Kidney (tissue), 14 donors: Measurements from ENCODE around the gene BCL6. TPM values are rescaled to one million over a fixed set of nuclear protein-coding genes. Genes with fewer than 3 reads are reported as not detected.
A peak's percentile ranks its signal among the peaks of the same experiment; 100 is the strongest.

Source experiments
- DNase-seq, 5 donors: peaks; one replicate each; pipeline ENCODE4 v3.0.0-alpha.2; 2013 to 2020
- FAIRE-seq: peaks from 2 replicates; lab custom pipeline; 2012; peaks lifted over from hg19 to GRCh38; lab: Jason Lieb, UNC
- H3K27ac ChIP-seq, 2 donors: one replicate each; pipeline ENCODE4 v1.7.0; 2013; ENCODE audit warnings: low read depth in 2 of 2, low read length in 2 of 2, inconsistent platforms in 1 of 2
- H3K27me3 ChIP-seq: one replicate; pipeline ENCODE4 v1.7.1; 2013; ENCODE audit warnings: low read length, inconsistent platforms; ENCODE audit not compliant: control insufficient read depth, insufficient read depth
- H3K36me3 ChIP-seq, 3 donors: one replicate each; pipeline versions ENCODE4 v1.7.0 to v1.7.1; 2013; ENCODE audit warnings: low read length in 3 of 3, control low read depth in 1 of 3, inconsistent platforms in 1 of 3; ENCODE audit not compliant: insufficient read depth in 3 of 3, control insufficient read depth in 2 of 3
- H3K4me1 ChIP-seq, 3 donors: one replicate each; pipeline versions ENCODE4 v1.7.0 to v1.7.1; 2013; ENCODE audit warnings: low read length in 3 of 3, inconsistent platforms in 1 of 3, low read depth in 1 of 3; ENCODE audit not compliant: control insufficient read depth in 2 of 3, insufficient read depth in 2 of 3
- H3K4me3 ChIP-seq, 3 donors: one replicate each; pipeline versions ENCODE4 v1.7.0 to v1.8.1; 2013; ENCODE audit warnings: low read length in 3 of 3, control low read depth in 1 of 3, inconsistent platforms in 1 of 3
- H3K9ac ChIP-seq, 3 donors: one replicate each; pipeline versions ENCODE4 v1.7.0 to v1.7.1; 2013; ENCODE audit warnings: low read length in 3 of 3, control low read depth in 1 of 3, inconsistent platforms in 1 of 3
- H3K9me3 ChIP-seq, 3 donors: one replicate each; pipeline versions ENCODE4 v1.7.0 to v1.7.1; 2013; ENCODE audit warnings: low read length in 3 of 3, control low read depth in 1 of 3, inconsistent platforms in 1 of 3; ENCODE audit not compliant: control insufficient read depth in 2 of 3, insufficient read depth in 1 of 3
- intact Hi-C: fragments of 100-400 bp; cut with DNase I; formaldehyde crosslinking; loops from one replicate; pipeline ENCODE4 v1.11.1; 2022
- polyA plus RNA-seq: library from polyadenylated mRNA; stranded (reverse); fragments of 350-450 nt; fragmentation: Illumina TruSeq; extraction: RNeasy Lipid Tissue Mini Kit (QIAGEN cat#74804); gene quantifications from one replicate; pipeline ENCODE4 v1.2.3, GENCODE V29; 2014; ENCODE audit warnings: low read depth, low replicate concordance; ENCODE audit not compliant: insufficient read depth
- total RNA-seq: library from RNA; stranded (reverse); fragmentation: NEBNext Ultra II Directional; extraction: Animal tissue kit (Norgen Biotek cat#: 25700); gene quantifications from one replicate; pipeline ENCODE4 v1.2.1, GENCODE V29; 2021
- TF ChIP-seq, protein P1 (sequence below): IDR thresholded peaks from 3 replicates; pipeline ENCODE4 v1.5.1; 2012; ENCODE audit warnings: mild to moderate bottlenecking, moderate library complexity, borderline replicate concordance; ENCODE audit not compliant: insufficient read depth; ENCODE audit errors: extremely low read depth
- donor health status: control.
- donor health status: control.
- donor health status: control.
- donor health status: control.
- donor health status: control.
- donor health status: DM: yes; HTN: yes; CAD: no.
- donor health status: Normal renal cell carcinoma (clear cell type).

The BCL6 gene
- total and polyA plus RNA-seq, 2 donors from 2014 or later: 7.3 to 110 TPM

DNA sequence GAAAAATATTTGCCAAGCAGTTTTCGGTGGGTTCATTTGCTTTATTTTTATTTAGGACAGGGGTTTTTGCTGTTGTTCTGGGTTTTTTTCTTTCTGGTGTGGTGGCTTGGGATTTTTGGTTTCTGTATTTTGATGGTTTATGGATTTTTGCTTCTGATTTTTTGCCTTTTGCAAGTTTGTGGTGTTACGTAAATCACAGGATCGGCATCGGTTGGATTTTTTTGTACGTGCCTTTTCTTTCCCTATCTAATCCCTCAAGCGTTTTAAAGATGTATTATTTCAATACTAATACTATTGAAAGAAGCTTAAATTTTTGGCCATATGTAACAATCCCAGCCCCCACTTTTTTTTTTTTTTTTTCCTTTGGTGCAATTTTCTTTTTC is 782 bp upstream of the BCL6 start:
- DNase-seq: no peak
- FAIRE-seq: no peak
- H3K4me3 ChIP-seq: peak overlapping the region; percentile 73 to 86 (median 83)
- no peaks in the 10 kb centered on the region for H3K9me3 ChIP-seq
- intact Hi-C loops: loop anchor here (10.0 kb wide), 1 partner anchor 299 kb away; no protein-coding TSS in a partner anchor
- peaks cover 8 to 22% (median 8%) of the 10 kb centered on the region in 3 donors for H3K4me1 ChIP-seq
- no peaks in the 10 kb centered on the region for H3K36me3 ChIP-seq
- peak overlapping the region; percentile 67 to 90 (median 81) for H3K9ac ChIP-seq
- no peaks in the 10 kb centered on the region for H3K27me3 ChIP-seq
- H3K27ac ChIP-seq: peak overlapping the region; percentile 99
- TF ChIP-seq, protein P1, sequence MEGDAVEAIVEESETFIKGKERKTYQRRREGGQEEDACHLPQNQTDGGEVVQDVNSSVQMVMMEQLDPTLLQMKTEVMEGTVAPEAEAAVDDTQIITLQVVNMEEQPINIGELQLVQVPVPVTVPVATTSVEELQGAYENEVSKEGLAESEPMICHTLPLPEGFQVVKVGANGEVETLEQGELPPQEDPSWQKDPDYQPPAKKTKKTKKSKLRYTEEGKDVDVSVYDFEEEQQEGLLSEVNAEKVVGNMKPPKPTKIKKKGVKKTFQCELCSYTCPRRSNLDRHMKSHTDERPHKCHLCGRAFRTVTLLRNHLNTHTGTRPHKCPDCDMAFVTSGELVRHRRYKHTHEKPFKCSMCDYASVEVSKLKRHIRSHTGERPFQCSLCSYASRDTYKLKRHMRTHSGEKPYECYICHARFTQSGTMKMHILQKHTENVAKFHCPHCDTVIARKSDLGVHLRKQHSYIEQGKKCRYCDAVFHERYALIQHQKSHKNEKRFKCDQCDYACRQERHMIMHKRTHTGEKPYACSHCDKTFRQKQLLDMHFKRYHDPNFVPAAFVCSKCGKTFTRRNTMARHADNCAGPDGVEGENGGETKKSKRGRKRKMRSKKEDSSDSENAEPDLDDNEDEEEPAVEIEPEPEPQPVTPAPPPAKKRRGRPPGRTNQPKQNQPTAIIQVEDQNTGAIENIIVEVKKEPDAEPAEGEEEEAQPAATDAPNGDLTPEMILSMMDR: no peak

DNA sequence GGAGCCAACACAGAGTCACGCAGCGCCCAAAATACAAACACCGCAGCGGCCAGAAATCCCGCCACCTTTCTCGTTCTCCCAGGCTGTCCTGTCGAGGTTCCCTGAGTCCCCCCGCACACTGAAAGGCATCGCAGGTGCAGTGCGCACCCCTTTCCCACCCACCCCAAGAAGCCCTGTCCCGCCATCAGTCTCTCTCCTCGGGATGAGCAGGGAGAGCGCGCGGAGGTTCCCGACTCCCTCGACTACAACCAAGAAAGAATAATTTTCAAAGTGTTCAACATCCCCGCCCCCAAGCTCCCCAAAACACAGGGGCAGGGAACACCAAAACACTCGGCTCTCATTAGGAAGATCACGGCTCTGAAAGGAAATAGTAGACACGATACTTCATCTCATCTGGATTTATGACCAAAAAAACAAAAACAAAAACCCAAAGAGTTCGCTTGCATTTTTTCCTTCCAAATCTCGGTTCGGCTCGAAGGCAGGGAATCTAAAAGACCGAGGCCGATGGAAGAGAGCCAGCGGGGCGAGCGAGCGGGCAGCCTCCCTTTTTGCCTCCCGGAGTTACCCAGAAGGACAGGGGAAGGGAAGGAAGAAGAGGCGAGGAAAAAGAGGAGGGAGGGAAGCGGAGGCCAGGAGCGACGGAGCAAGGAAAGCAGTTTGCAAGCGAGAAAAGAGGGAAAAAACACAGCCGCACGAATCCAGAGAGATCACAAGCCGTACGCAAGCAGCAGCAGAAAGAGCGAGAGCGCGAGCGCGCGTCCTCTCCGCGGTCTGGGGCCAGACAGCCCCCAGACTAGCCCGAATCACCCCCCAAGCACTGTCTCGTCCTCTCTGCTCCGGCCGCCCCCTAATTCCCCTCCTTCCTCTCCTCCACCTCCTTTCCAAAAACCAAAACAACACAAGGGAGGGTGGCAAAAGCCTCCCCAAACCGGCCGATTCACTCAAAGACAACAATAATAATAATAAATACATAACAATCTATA is 808 bp downstream of the BCL6 start:
- DNase-seq: peak; percentile 73 to 90 (median 84)
- FAIRE-seq: no peak
- Histone ChIP-seq H3K36me3 (no peaks in the 10 kb centered on the region), H3K9me3 (no peaks in the 10 kb centered on the region), H3K4me3 (peak overlapping the region; percentile 73 to 93 (median 86)), H3K9ac (peak overlapping the region; percentile 86 to 98 (median 94)), H3K27me3 (no peaks in the 10 kb centered on the region), H3K4me1 (peaks cover 8 to 24% (median 13%) of the 10 kb centered on the region in 3 donors), H3K27ac (peak overlapping the region; percentile 99)
- TF ChIP-seq, protein P1: no peak
- intact Hi-C loops: loop anchor here (5.0 to 10.0 kb wide), 2 partner anchors 300 to 1208 kb away; no protein-coding TSS in a partner anchor

DNA sequence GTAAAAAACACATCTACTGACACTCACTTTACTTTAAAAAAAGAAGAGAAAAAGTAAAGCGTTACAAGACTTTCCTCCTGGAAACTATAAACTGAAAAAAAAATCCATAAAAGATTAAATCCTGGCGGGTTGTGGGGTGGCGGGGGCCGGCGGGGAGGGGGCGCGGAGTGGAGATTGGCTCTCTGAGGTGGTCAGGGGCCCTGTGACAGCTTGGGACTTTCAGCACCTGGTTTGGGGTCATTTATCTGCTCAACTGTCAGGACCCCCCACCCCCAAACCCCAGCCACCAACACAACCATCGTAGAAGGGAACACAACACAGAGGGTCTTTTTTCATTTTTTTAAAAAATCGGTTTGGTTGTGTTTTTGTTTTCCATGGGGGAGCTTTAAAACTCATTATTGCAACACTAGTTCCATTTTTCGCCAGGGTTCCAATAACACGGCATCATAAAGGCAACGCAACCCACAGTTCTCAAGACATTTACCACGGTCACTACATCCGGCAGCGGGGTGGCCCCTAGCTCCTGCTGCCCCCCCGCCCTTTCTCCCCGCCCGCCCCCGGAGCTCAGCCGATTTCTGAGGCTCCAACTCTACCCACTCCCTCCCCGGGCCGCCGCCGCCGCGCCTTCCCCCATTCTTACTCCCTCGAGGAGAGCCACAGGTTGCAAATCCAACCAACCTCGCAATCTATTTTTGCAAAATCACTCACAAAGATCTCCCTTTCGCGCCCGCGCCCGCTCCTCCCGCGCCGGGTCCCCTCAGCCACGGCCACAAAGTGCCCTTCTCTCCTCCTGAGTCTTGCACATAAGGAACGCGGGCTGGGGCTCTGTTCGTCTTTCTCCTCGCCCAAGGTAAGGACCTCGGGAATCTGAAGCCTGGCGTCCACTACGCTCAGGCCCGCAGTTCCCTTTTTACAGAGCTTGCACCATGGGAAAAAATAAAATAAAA is 1.8 kb downstream of the BCL6 start:
- intact Hi-C loops: loop anchor here (5.0 to 10.0 kb wide), 2 partner anchors 301 to 1209 kb away; no protein-coding TSS in a partner anchor
- H3K27me3 ChIP-seq: no peaks in the 10 kb centered on the region

More for the DNA sequence above, 1.8 kb downstream of the BCL6 start:
- no peaks in the 10 kb centered on the region for H3K9me3 ChIP-seq
- H3K9ac ChIP-seq: peak overlapping the region; percentile 86 to 98 (median 94)
- TF ChIP-seq, protein P1: no peak
- H3K36me3 ChIP-seq: no peaks in the 10 kb centered on the region
- H3K4me1 ChIP-seq: peaks cover 3 to 18% (median 8%) of the 10 kb centered on the region in 3 donors
- FAIRE-seq: no peak
- H3K4me3 ChIP-seq: peak overlapping the region; percentile 73 to 93 (median 86)
- peak overlapping the region; percentile 99 for H3K27ac ChIP-seq
- peak; percentile 60 to 92 (median 80) for DNase-seq
